B cell (primary cell): ENCODE data around the gene BRF1. TPM values are rescaled to one million over a fixed set of nuclear protein-coding genes. Genes with fewer than 3 reads are reported as not detected.

Experiments
- ATAC-seq: fragments of 200-7000 bp; cut with Tn5 transposase; one replicate; pipeline ENCODE4 v1.10.0; 2021; ENCODE audit warnings: low read depth, mild to moderate bottlenecking, moderate number of reproducible peaks, moderate library complexity
- CTCF ChIA-PET: fragments of 350-600 bp; sonication (Branson Sonifier 250); formaldehyde crosslinking; loops from one replicate; lab custom pipeline; 2021; ENCODE audit warnings: antibody characterized with exemption, inconsistent platforms; lab: Charles Lee
- POLR2A ChIA-PET: fragments of 350-600 bp; sonication (Branson Sonifier 250); formaldehyde crosslinking; loops from one replicate; lab custom pipeline; 2021; ENCODE audit warnings: antibody characterized with exemption; lab: Charles Lee
- DNase-seq: peaks from one replicate; pipeline ENCODE4 v3.0.0; 2013
- H2AFZ ChIP-seq: 2 replicates; pipeline ENCODE4 v1.6.1; 2012; ENCODE audit warnings: mild to moderate bottlenecking, low read depth, low read length; ENCODE audit not compliant: insufficient read depth, poor library complexity, severe bottlenecking
- H3K27ac ChIP-seq, 2 donors: 1 replicate in 1 of 2; 2 replicates in 1 of 2; pipeline ENCODE4 v1.5.1; 2012 to 2013; ENCODE audit warnings: low read length in 2 of 2, mild to moderate bottlenecking in 2 of 2, moderate library complexity in 1 of 2
- H3K27me3 ChIP-seq, 4 experiments: fragments of 200-600 bp in 1 of 4; sonication (generic) in 1 of 4; replicated peaks in 1 of 4; 1 replicate in 2 of 4; 2 replicates in 2 of 4; pipeline versions ENCODE4 v1.6.1 to v1.7.0; 2013 to 2016; ENCODE audit warnings: low read length in 3 of 4, mild to moderate bottlenecking in 2 of 4, mixed read lengths in 1 of 4, moderate library complexity in 1 of 4; ENCODE audit not compliant: insufficient read depth in 4 of 4, control insufficient read depth in 3 of 4; ENCODE audit errors: control extremely low read depth in 1 of 4
- H3K36me3 ChIP-seq, 2 experiments: replicated peaks in 1 of 2; 1 replicate in 1 of 2; 2 replicates in 1 of 2; pipeline versions ENCODE4 v1.6.1 to v1.7.1; 2013; ENCODE audit warnings: low read length in 1 of 2; ENCODE audit not compliant: insufficient read depth in 2 of 2, control insufficient read depth in 1 of 2; ENCODE audit errors: control extremely low read depth in 1 of 2, extremely low read depth in 1 of 2
- H3K4me1 ChIP-seq, 2 donors: fragments of 200-600 bp in 1 of 2; sonication (generic) in 1 of 2; 1 replicate in 1 of 2; 2 replicates in 1 of 2; pipeline versions ENCODE4 v1.5.1 to v1.6.1; 2013 to 2017; ENCODE audit warnings: low read length in 2 of 2; ENCODE audit not compliant: control insufficient read depth in 2 of 2, insufficient read depth in 2 of 2
- H3K4me2 ChIP-seq: replicated peaks from 2 replicates; pipeline ENCODE3; 2012; ENCODE audit warnings: mild to moderate bottlenecking, low read depth, low read length; ENCODE audit not compliant: poor library complexity, severe bottlenecking
- H3K4me3 ChIP-seq, 5 experiments: fragments of 200-600 bp in 1 of 5; sonication (generic) in 1 of 5; 1 replicate in 3 of 5; 2 replicates in 2 of 5; pipeline versions ENCODE4 v1.5.1 to v1.7.0; 2011 to 2016; ENCODE audit warnings: low read length in 4 of 5, mild to moderate bottlenecking in 4 of 5, low read depth in 2 of 5, control low read depth in 1 of 5, moderate library complexity in 1 of 5; ENCODE audit not compliant: insufficient read depth in 1 of 5; ENCODE audit errors: control extremely low read depth in 1 of 5, extremely low read depth in 1 of 5
- H3K79me2 ChIP-seq: fragments of 200-600 bp; sonication (generic); one replicate; pipeline ENCODE4 v1.6.0; 2016; ENCODE audit warnings: low read length; ENCODE audit not compliant: control insufficient read depth, insufficient read depth
- H3K9ac ChIP-seq: fragments of 200-600 bp; sonication (generic); 2 replicates; pipeline ENCODE4 v1.6.1; 2017; ENCODE audit warnings: mild to moderate bottlenecking, low read length, moderate library complexity
- H3K9me3 ChIP-seq, 3 donors: one replicate each; pipeline versions ENCODE4 v1.6.1 to v1.7.1; 2013; ENCODE audit warnings: low read length in 2 of 3; ENCODE audit not compliant: control insufficient read depth in 2 of 3, insufficient read depth in 1 of 3; ENCODE audit errors: control extremely low read depth in 1 of 3
- H4K20me1 ChIP-seq: 2 replicates; pipeline ENCODE4 v1.6.0; 2012; ENCODE audit warnings: mild to moderate bottlenecking, low read length; ENCODE audit not compliant: insufficient read depth, control insufficient read depth, poor library complexity, severe bottlenecking
- H3K27ac Mint-ChIP-seq: one replicate; pipeline ENCODE4 v1.8.0; 2021; ENCODE audit warnings: mixed read lengths
- H3K27me3 Mint-ChIP-seq: one replicate; pipeline ENCODE4 v1.8.0; 2021; ENCODE audit warnings: mixed read lengths
- H3K4me1 Mint-ChIP-seq: one replicate; pipeline ENCODE4 v1.8.0; 2021; ENCODE audit warnings: mixed read lengths
- H3K4me3 Mint-ChIP-seq: one replicate; pipeline ENCODE4 v1.8.0; 2021; ENCODE audit warnings: mixed read lengths
- H3K9me3 Mint-ChIP-seq: one replicate; pipeline ENCODE4 v1.8.0; 2022; ENCODE audit warnings: mixed read lengths; ENCODE audit not compliant: insufficient read depth
- EZH2 ChIP-seq: IDR thresholded peaks from 2 replicates; pipeline ENCODE4 v1.6.1; 2012; ENCODE audit warnings: borderline replicate concordance, low read depth, mild to moderate bottlenecking, moderate library complexity, low read length; ENCODE audit not compliant: insufficient read depth, poor library complexity, severe bottlenecking
- WGBS: methylation state at CpG from one replicate; pipeline ENCODE4 v1.1.5; 2013; ENCODE audit warnings: missing lambda C conversion rate; ENCODE audit not compliant: insufficient coverage; 5-methylcytosine and 5-hydroxymethylcytosine counted together
- intact Hi-C: fragments of 100-400 bp; cut with micrococcal nuclease; formaldehyde crosslinking; loops from one replicate; pipeline ENCODE4 v1.10.0; 2022
- polyA plus RNA-seq: library from polyadenylated mRNA; depleted of rRNA; stranded (reverse); fragments of >200 nt; gene quantifications from 2 replicates; pipeline ENCODE4 v1.2.3, GENCODE V29; 2012
- total RNA-seq, 2 donors: library from RNA; stranded (reverse); fragments of 120-200 nt in 1 of 2; gene quantifications; 1 replicate in 1 of 2; 2 replicates in 1 of 2; pipeline versions ENCODE4 v1.2.3 to v1.2.4, GENCODE V29; 2013 to 2022
- TF ChIP-seq, protein P1 (sequence below): fragments of 200-600 bp; IDR thresholded peaks from one replicate; pipeline ENCODE4 v1.8.0; 2022; ENCODE audit warnings: antibody characterized with exemption, mild to moderate bottlenecking

BRF1 gene
- total and polyA plus RNA-seq, 2 donors (not counting 1 experiment from before 2014, with no cell fraction given): 24.5 to 55.8 TPM

DNA sequence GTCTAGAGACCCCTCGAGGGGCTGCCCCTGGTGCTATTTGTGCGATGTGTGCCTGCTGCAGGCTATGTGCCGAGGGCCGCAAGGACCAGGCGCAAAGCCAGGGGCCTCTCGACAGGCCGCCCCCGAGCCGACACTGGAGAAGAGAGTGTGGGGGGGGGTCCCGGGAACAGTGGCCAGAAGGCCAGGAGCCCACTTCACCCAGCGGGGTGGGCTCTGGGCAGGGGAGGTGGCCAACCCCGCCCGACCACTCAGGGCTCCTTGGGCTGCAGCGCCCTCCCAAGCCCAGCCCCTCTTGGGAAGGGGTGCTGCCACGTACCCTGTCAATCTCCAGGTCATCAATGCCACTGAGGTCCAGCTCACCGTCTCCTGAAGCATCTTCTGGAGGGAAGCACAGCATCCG lies 81.0 kb downstream of the BRF1 start:
- no peak for ATAC-seq
- TF ChIP-seq, protein P1, sequence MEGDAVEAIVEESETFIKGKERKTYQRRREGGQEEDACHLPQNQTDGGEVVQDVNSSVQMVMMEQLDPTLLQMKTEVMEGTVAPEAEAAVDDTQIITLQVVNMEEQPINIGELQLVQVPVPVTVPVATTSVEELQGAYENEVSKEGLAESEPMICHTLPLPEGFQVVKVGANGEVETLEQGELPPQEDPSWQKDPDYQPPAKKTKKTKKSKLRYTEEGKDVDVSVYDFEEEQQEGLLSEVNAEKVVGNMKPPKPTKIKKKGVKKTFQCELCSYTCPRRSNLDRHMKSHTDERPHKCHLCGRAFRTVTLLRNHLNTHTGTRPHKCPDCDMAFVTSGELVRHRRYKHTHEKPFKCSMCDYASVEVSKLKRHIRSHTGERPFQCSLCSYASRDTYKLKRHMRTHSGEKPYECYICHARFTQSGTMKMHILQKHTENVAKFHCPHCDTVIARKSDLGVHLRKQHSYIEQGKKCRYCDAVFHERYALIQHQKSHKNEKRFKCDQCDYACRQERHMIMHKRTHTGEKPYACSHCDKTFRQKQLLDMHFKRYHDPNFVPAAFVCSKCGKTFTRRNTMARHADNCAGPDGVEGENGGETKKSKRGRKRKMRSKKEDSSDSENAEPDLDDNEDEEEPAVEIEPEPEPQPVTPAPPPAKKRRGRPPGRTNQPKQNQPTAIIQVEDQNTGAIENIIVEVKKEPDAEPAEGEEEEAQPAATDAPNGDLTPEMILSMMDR: no peak
- no peak for TF ChIP-seq EZH2
- H3K4me3 ChIP-seq: no peak overlapping the region
- WGBS: 99% methylated on average over 17 of the region's 17 CpGs
- peaks cover 2 to 41% of the 10 kb centered on the region in 2 experiments for H3K36me3 ChIP-seq
- no peak overlapping the region for H3K27ac ChIP-seq
- peaks cover 12% of the 10 kb centered on the region for H4K20me1 ChIP-seq
- H3K27me3 Mint-ChIP-seq: no peaks in the 10 kb centered on the region
- CTCF ChIA-PET: no interaction called here
- intact Hi-C loops: no loop called here
- H3K4me1 ChIP-seq: no peaks in the 10 kb centered on the region
- H3K9me3 Mint-ChIP-seq: no peaks in the 10 kb centered on the region
- H2AFZ ChIP-seq: no peak overlapping the region
- H3K4me2 ChIP-seq: no peak overlapping the region
- no peak for DNase-seq
- POLR2A ChIA-PET: no interaction called here
- H3K27ac Mint-ChIP-seq: no peak overlapping the region
- no peaks in the 10 kb centered on the region for H3K4me1 Mint-ChIP-seq
- H3K79me2 ChIP-seq: peaks cover 8% of the 10 kb centered on the region
- H3K27me3 ChIP-seq: no peaks in the 10 kb centered on the region
- H3K9me3 ChIP-seq: peaks cover 0 to 7% (median 0%) of the 10 kb centered on the region in 3 donors
- H3K9ac ChIP-seq: no peak overlapping the region
- no peak overlapping the region for H3K4me3 Mint-ChIP-seq

DNA sequence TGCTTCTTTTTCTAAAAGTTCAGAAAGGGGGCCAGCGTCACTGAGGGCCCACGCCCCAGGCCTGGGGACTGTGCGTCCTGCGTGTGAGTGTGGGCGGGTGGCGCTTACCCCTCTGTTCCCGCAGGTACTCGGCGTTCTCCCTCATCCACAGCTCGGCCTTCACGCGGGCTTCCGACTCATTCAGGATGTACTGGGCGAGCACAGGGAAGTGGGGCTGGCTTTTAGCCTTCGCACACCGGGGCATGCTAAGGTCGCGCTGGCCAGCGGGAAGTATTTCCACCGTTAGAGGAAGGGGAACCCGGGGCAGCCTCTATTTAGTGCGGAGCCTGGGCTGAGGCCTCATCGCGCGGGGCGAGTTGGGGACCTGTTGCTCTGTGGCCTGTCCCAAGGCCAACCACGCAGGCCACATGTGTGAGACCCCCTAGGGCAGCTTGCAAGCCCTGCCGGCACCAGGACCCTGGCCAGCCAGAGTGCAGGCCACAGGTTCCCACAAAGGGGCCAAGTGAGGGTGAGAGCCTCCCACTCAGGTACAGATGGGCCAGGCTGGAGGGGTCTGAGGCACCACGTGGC lies 81.7 kb downstream of the BRF1 start:
- Histone ChIP-seq H2AFZ (no peak overlapping the region), H3K9ac (no peak overlapping the region), H3K79me2 (peaks cover 8% of the 10 kb centered on the region), H3K4me3 (no peak overlapping the region), H3K4me1 (no peaks in the 10 kb centered on the region), H4K20me1 (peaks cover 18% of the 10 kb centered on the region), H3K36me3 (peaks cover 2 to 41% of the 10 kb centered on the region in 2 experiments), H3K27me3 (no peaks in the 10 kb centered on the region), H3K9me3 (peaks cover 0 to 7% (median 0%) of the 10 kb centered on the region in 3 donors), H3K27ac (no peak overlapping the region), H3K4me2 (no peak overlapping the region)
- POLR2A ChIA-PET: no interaction called here
- TF ChIP-seq EZH2: no peak
- TF ChIP-seq, protein P1: no peak
- H3K9me3 Mint-ChIP-seq: no peaks in the 10 kb centered on the region
- no peaks in the 10 kb centered on the region for H3K27me3 Mint-ChIP-seq
- WGBS: 97% methylated on average over 27 of the region's 29 CpGs
- H3K4me1 Mint-ChIP-seq: no peaks in the 10 kb centered on the region
- H3K27ac Mint-ChIP-seq: no peak overlapping the region
- no peak for ATAC-seq
- intact Hi-C loops: no loop called here
- DNase-seq: no peak
- CTCF ChIA-PET: interaction anchor here (1.0 kb wide), 1 partner anchor 16 kb away, joined by 3 read pairs; no protein-coding TSS in a partner anchor
- no peak overlapping the region for H3K4me3 Mint-ChIP-seq
